Natural killer cell (primary cell): ENCODE data around the gene VWF. TPM values are rescaled to one million over a fixed set of nuclear protein-coding genes. Genes with fewer than 3 reads are reported as not detected.

ENCODE experiments used
- ATAC-seq, 3 donors: fragments of 150-1000 bp in 2 of 3; fragments of 200-7000 bp in 1 of 3; cut with Tn5 transposase; 1 replicate in 1 of 3; 2 replicates in 2 of 3; pipeline ENCODE4 v1.10.0; 2021; ENCODE audit warnings: mild to moderate bottlenecking in 2 of 3, moderate library complexity in 2 of 3
- DNase-seq, 2 donors: peaks; one replicate each; pipeline versions ENCODE4 v3.0.0 to v3.0.0-alpha.2; 2013 to 2021; ENCODE audit warnings: mixed read lengths in 1 of 2
- H3K27ac ChIP-seq: one replicate; pipeline ENCODE4 v1.5.1; 2013; ENCODE audit warnings: mild to moderate bottlenecking, low read length
- H3K27me3 ChIP-seq: one replicate; pipeline ENCODE4 v1.6.1; 2013; ENCODE audit warnings: low read length; ENCODE audit not compliant: control insufficient read depth, insufficient read depth
- H3K36me3 ChIP-seq: one replicate; pipeline ENCODE4 v1.6.1; 2013; ENCODE audit warnings: low read length; ENCODE audit not compliant: control insufficient read depth, insufficient read depth
- H3K4me1 ChIP-seq: one replicate; pipeline ENCODE4 v1.6.1; 2013; ENCODE audit warnings: low read length; ENCODE audit not compliant: control insufficient read depth, insufficient read depth
- H3K4me3 ChIP-seq: one replicate; pipeline ENCODE4 v1.5.1; 2013; ENCODE audit warnings: low read length
- H3K9me3 ChIP-seq: one replicate; pipeline ENCODE4 v1.6.1; 2013; ENCODE audit warnings: low read length; ENCODE audit not compliant: control insufficient read depth, insufficient read depth
- H3K27ac Mint-ChIP-seq, 2 donors: one replicate each; pipeline ENCODE4 v1.8.0; 2022; ENCODE audit warnings: mild to moderate bottlenecking in 2 of 2, mixed read lengths in 2 of 2, moderate library complexity in 1 of 2
- H3K27me3 Mint-ChIP-seq, 2 donors: one replicate each; pipeline ENCODE4 v1.8.0; 2022; ENCODE audit warnings: low read depth in 2 of 2, mixed read lengths in 2 of 2
- H3K36me3 Mint-ChIP-seq: one replicate; pipeline ENCODE4 v1.8.0; 2022; ENCODE audit warnings: mixed read lengths
- H3K4me1 Mint-ChIP-seq, 2 donors: one replicate each; pipeline ENCODE4 v1.8.0; 2022; ENCODE audit warnings: mixed read lengths in 2 of 2
- H3K4me3 Mint-ChIP-seq: one replicate; pipeline ENCODE4 v1.8.0; 2022; ENCODE audit warnings: mild to moderate bottlenecking, moderate library complexity, mixed read lengths
- H3K9me3 Mint-ChIP-seq, 2 donors: one replicate each; pipeline ENCODE4 v1.8.0; 2022; ENCODE audit warnings: mixed read lengths in 2 of 2
- WGBS: methylation state at CpG from one replicate; pipeline ENCODE4 v1.1.7; 2013; ENCODE audit warnings: missing lambda C conversion rate; ENCODE audit not compliant: insufficient coverage; 5-methylcytosine and 5-hydroxymethylcytosine counted together
- intact Hi-C: fragments of 100-400 bp; cut with micrococcal nuclease; formaldehyde crosslinking; loops from one replicate; pipeline ENCODE4 v1.14.2; 2022
- total RNA-seq, 4 donors: library from RNA; stranded (reverse); fragments of 120-200 nt in 1 of 4; gene quantifications; one replicate each; pipeline versions ENCODE4 v1.2.3 to v1.2.4, GENCODE V29; 2013 to 2022
- TF ChIP-seq, protein P1 (sequence below): fragments of 200-600 bp; IDR thresholded peaks from one replicate; pipeline ENCODE4 v1.8.0; 2022; ENCODE audit warnings: antibody characterized with exemption

Gene VWF
- total RNA-seq, 3 donors from 2014 or later (not counting 1 experiment from before 2014, with no cell fraction given): 0.14 to 0.95 (median 0.71) TPM

- H3K4me1 ChIP-seq: no peaks in the 10 kb centered on the region
- no peak for DNase-seq
- no peak for ATAC-seq
- H3K36me3 ChIP-seq: no peaks in the 10 kb centered on the region
- Mint-ChIP-seq H3K27me3 (peaks cover 13 to 20% of the 10 kb centered on the region in 2 donors), H3K4me3 (no peak overlapping the region), H3K36me3 (no peaks in the 10 kb centered on the region), H3K9me3 (no peaks in the 10 kb centered on the region), H3K4me1 (no peaks in the 10 kb centered on the region), H3K27ac (no peak overlapping the region)
- TF ChIP-seq, protein P1, sequence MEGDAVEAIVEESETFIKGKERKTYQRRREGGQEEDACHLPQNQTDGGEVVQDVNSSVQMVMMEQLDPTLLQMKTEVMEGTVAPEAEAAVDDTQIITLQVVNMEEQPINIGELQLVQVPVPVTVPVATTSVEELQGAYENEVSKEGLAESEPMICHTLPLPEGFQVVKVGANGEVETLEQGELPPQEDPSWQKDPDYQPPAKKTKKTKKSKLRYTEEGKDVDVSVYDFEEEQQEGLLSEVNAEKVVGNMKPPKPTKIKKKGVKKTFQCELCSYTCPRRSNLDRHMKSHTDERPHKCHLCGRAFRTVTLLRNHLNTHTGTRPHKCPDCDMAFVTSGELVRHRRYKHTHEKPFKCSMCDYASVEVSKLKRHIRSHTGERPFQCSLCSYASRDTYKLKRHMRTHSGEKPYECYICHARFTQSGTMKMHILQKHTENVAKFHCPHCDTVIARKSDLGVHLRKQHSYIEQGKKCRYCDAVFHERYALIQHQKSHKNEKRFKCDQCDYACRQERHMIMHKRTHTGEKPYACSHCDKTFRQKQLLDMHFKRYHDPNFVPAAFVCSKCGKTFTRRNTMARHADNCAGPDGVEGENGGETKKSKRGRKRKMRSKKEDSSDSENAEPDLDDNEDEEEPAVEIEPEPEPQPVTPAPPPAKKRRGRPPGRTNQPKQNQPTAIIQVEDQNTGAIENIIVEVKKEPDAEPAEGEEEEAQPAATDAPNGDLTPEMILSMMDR: no peak
- 84% methylated on average over 11 of the region's 11 CpGs for WGBS
- H3K4me3 ChIP-seq: no peak overlapping the region
- H3K27ac ChIP-seq: no peak overlapping the region
- no peaks in the 10 kb centered on the region for H3K9me3 ChIP-seq
- intact Hi-C loops: loop anchor here (1.0 kb wide), 1 partner anchor 74 kb away; no protein-coding TSS in a partner anchor
- no peaks in the 10 kb centered on the region for H3K27me3 ChIP-seq
Observed at GRCh38 chr12:5966486-5967095, 157.9 kb downstream of the VWF start.

DNA sequence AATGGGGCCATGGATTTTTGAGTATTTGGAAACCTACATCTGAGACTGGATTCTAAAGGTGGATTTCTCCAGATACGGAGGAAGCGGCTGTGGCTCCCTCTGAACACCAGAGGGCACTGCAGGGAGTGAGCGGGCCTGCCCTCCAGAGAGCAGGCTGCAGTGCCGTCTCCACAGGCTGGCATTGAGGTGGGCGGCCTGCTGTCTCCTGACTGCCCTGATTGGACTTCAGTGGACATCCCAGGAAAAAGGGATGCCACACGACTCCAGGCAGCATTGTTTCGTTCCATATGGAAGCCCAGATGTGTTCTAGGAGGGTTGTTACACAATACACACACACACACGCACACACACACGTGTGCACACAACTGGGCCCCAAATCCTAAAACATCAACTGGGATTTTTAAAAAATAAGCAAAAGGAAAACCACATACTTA, 158.5 kb downstream of the VWF start:
- H3K9me3 Mint-ChIP-seq: no peaks in the 10 kb centered on the region
- no peaks in the 10 kb centered on the region for H3K9me3 ChIP-seq
- H3K36me3 ChIP-seq: no peaks in the 10 kb centered on the region
- H3K27ac ChIP-seq: no peak overlapping the region
- TF ChIP-seq, protein P1: peak; percentile 60
- 36% methylated on average over 9 of the region's 9 CpGs for WGBS
- no peak overlapping the region for H3K4me3 Mint-ChIP-seq
- no peaks in the 10 kb centered on the region for H3K4me1 Mint-ChIP-seq
- no peak overlapping the region for H3K27ac Mint-ChIP-seq
- H3K36me3 Mint-ChIP-seq: no peaks in the 10 kb centered on the region
- H3K4me3 ChIP-seq: no peak overlapping the region
- H3K4me1 ChIP-seq: no peaks in the 10 kb centered on the region
- intact Hi-C loops: loop anchor here (1.0 kb wide), 1 partner anchor 74 kb away; no protein-coding TSS in a partner anchor
- DNase-seq (peak in 1 of 2 donors; percentile 63), ATAC-seq (peak; percentile 73 to 90 (median 80))
- no peaks in the 10 kb centered on the region for H3K27me3 ChIP-seq
- H3K27me3 Mint-ChIP-seq: peaks cover 13 to 20% of the 10 kb centered on the region in 2 donors

GRCh38 chr12:5964913-5965900, 159.3 kb downstream of the VWF start:
- H3K9me3 Mint-ChIP-seq: no peaks in the 10 kb centered on the region
- no peak overlapping the region for H3K27ac Mint-ChIP-seq
- H3K4me1 Mint-ChIP-seq: no peaks in the 10 kb centered on the region
- H3K36me3 Mint-ChIP-seq: no peaks in the 10 kb centered on the region
- Histone ChIP-seq H3K27me3 (no peaks in the 10 kb centered on the region), H3K4me3 (no peak overlapping the region), H3K4me1 (no peaks in the 10 kb centered on the region), H3K36me3 (no peaks in the 10 kb centered on the region), H3K9me3 (no peaks in the 10 kb centered on the region), H3K27ac (no peak overlapping the region)
- DNase-seq: no peak
- WGBS: 77% methylated on average over 24 of the region's 24 CpGs
- H3K4me3 Mint-ChIP-seq: no peak overlapping the region
- intact Hi-C loops: no loop called here
- peaks cover 9 to 15% of the 10 kb centered on the region in 2 donors for H3K27me3 Mint-ChIP-seq
- peak in 1 of 3 donors; percentile 5 for ATAC-seq
- TF ChIP-seq, protein P1: no peak
